ENCODE data around the gene C18orf32.

DNA sequence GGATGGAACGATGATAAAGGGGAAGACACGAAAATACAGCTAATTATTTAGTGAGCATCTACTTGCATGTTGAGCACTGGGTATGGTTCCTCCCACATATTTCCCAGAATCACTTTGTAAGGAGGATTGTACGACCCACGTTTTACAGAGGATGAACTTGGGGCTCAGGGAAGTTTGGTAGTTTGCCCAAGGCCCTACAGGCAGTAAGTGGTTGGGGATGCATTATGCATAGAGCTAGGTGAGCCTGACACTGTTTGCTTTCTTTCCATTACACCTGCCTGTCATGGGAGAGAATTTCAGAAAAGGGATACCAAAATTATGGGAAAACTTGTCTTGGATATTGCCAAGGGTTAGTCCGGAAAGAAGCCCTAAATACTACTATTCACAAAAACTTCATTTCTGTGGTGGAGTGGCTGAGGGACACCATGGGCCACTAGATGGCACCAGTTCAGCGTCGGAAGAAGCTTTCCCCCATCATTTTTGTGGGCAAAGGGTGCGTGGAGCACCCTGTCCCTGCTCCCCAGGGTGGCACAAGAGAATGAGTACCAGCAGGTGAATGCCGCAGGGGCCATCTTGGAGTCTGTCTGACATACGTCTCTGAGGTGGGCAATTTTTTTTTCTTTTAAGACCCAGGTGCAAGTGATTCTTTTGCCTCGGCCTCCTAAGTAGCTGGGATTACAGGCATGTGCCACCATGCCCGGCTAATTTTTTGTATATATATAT is 23.5 kb upstream of the C18orf32 start:
- TF ChIP-seq, protein P1, sequence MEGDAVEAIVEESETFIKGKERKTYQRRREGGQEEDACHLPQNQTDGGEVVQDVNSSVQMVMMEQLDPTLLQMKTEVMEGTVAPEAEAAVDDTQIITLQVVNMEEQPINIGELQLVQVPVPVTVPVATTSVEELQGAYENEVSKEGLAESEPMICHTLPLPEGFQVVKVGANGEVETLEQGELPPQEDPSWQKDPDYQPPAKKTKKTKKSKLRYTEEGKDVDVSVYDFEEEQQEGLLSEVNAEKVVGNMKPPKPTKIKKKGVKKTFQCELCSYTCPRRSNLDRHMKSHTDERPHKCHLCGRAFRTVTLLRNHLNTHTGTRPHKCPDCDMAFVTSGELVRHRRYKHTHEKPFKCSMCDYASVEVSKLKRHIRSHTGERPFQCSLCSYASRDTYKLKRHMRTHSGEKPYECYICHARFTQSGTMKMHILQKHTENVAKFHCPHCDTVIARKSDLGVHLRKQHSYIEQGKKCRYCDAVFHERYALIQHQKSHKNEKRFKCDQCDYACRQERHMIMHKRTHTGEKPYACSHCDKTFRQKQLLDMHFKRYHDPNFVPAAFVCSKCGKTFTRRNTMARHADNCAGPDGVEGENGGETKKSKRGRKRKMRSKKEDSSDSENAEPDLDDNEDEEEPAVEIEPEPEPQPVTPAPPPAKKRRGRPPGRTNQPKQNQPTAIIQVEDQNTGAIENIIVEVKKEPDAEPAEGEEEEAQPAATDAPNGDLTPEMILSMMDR (IDR thresholded peaks at IDR 0.05) = peak; percentile 37 to 73 (median 66)
- TF ChIP-seq POLR2AphosphoS5 (IDR thresholded peaks at IDR 0.05) = no peak
